ENCODE data around the gene APEH. TPM values are rescaled to one million over a fixed set of nuclear protein-coding genes. Genes with fewer than 3 reads are reported as not detected.

APEH gene
- total RNA-seq, 4 donors from 2014 or later: 46.7 to 60.8 (median 55.0) TPM

DNA sequence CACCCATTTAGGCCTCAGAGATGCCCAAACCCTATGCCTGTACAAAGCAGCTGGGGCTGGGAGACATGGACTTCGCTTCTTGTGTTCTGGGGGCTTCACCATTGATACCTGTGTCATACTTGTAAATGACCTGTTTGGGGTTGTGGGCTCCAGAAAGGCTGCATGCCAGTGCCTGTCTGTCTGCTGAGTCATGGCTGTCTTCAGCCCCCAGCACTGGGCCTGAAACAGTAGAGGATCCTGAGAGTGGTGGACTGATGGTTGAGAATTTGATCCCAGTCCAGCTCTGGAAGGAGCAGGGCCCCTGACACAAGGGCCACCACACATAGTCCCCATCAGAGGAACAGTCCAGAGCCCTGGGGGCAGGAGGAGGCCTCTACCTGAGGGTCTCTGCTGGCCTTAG is 24.6 kb upstream of the APEH start:
- TF ChIP-seq, protein P1, sequence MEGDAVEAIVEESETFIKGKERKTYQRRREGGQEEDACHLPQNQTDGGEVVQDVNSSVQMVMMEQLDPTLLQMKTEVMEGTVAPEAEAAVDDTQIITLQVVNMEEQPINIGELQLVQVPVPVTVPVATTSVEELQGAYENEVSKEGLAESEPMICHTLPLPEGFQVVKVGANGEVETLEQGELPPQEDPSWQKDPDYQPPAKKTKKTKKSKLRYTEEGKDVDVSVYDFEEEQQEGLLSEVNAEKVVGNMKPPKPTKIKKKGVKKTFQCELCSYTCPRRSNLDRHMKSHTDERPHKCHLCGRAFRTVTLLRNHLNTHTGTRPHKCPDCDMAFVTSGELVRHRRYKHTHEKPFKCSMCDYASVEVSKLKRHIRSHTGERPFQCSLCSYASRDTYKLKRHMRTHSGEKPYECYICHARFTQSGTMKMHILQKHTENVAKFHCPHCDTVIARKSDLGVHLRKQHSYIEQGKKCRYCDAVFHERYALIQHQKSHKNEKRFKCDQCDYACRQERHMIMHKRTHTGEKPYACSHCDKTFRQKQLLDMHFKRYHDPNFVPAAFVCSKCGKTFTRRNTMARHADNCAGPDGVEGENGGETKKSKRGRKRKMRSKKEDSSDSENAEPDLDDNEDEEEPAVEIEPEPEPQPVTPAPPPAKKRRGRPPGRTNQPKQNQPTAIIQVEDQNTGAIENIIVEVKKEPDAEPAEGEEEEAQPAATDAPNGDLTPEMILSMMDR (IDR thresholded peaks at IDR 0.05): no peak
- ATAC-seq (ENCODE audit: low FRiP score) (no peak), DNase-seq (ENCODE audit: low spot score) (no peak)

DNA sequence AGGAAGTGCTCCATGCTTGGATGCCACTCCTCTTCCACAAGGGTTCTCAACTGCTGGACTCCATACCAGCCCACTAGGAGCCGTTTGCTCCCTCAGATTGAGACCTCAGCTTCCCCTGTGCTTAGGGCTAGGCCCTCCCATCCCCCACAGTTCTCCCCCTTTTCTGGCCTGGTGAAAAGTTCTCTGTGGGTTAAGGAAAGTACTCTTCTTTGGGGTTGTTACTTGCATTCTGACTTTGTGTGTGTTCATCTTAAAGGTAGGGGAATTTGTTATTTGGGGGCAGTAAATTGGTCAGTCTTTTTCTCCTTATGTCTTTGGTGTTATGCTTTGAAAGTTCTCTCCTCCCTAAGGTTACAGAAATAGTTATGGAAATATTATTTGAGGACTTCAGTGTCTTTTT is 24.0 kb upstream of the APEH start:
- TF ChIP-seq, protein P1 (IDR thresholded peaks at IDR 0.05): no peak
- ATAC-seq (ENCODE audit: low FRiP score) (no peak), DNase-seq (ENCODE audit: low spot score) (no peak)

DNA sequence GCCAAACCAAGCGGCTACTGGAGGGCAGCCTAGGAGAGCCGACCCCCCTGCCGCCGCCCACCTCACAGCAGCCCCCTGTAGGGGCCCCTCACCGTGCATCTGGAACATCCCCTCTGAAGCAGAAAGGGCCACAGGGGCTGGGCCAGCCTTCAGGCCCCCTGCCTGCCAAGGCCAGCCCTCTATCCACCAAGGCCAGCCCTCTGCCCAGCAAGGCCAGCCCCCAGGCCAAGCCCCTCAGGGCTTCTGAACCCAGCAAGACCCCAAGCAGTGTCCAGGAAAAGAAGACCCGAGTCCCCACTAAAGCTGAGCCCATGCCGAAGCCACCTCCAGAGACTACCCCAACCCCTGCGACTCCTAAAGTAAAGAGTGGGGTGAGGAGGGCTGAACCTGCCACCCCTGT is 23.5 kb upstream of the APEH start:
- TF ChIP-seq, protein P1 (IDR thresholded peaks at IDR 0.05): no peak
- ATAC-seq (ENCODE audit: low FRiP score) (no peak), DNase-seq (ENCODE audit: low spot score) (no peak)

DNA sequence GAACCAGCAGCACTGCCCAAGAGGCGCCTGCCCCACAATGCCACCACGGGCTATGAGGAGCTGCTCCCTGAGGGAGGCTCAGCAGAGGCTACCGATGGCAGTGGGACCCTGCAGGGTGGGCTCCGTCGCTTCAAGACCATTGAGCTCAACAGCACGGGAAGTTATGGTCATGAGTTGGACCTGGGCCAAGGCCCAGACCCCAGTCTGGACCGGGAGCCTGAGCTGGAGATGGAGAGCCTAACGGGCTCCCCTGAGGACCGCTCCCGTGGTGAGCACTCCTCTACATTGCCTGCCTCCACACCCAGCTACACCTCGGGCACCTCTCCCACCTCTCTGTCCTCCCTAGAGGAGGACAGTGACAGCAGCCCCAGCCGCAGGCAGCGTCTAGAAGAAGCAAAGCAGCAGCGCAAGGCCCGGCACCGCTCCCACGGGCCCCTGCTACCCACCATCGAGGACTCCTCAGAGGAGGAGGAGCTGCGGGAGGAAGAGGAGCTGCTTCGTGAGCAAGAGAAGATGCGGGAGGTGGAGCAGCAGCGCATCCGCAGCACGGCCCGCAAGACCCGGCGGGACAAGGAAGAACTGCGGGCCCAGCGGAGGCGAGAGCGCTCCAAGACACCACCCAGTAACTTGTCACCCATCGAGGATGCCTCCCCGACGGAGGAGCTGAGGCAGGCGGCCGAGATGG is 21.8 kb upstream of the APEH start:
- TF ChIP-seq, protein P1 (IDR thresholded peaks at IDR 0.05): no peak
- ATAC-seq (ENCODE audit: low FRiP score) (no peak), DNase-seq (ENCODE audit: low spot score) (no peak)

DNA sequence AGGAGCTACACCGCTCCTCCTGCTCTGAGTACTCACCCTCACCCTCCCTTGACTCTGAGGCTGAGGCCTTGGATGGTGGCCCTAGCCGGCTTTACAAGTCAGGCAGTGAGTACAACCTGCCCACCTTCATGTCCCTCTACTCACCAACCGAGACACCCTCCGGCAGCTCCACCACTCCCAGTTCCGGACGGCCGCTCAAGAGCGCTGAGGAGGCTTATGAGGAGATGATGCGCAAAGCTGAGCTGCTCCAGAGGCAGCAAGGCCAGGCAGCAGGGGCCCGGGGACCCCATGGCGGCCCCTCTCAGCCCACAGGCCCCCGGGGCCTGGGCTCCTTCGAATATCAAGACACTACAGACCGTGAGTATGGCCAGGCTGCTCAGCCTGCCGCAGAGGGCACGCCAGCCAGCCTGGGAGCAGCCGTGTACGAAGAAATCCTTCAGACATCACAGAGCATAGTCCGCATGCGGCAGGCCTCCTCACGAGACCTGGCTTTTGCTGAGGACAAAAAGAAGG is 21.2 kb upstream of the APEH start:
- no peak for DNase-seq (ENCODE audit: low spot score)
- no peak for ATAC-seq (ENCODE audit: low FRiP score)
- TF ChIP-seq, protein P1 (IDR thresholded peaks at IDR 0.05): no peak

DNA sequence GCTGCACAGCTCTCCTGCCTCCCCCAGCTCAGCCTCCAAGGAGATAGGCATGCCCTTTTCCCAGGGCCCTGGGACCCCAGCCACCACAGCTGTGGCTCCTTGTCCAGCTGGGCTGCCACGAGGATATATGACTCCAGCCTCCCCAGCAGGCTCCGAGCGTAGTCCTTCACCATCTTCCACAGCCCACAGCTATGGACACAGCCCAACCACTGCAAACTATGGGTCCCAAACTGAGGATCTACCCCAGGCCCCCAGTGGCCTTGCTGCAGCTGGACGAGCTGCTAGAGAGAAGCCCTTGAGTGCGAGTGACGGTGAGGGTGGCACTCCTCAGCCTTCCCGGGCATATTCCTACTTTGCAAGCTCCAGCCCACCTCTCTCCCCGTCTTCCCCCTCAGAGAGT is 20.5 kb upstream of the APEH start:
- TF ChIP-seq, protein P1 (IDR thresholded peaks at IDR 0.05): no peak
- no peak for DNase-seq (ENCODE audit: low spot score)
- ATAC-seq (ENCODE audit: low FRiP score): no peak

DNA sequence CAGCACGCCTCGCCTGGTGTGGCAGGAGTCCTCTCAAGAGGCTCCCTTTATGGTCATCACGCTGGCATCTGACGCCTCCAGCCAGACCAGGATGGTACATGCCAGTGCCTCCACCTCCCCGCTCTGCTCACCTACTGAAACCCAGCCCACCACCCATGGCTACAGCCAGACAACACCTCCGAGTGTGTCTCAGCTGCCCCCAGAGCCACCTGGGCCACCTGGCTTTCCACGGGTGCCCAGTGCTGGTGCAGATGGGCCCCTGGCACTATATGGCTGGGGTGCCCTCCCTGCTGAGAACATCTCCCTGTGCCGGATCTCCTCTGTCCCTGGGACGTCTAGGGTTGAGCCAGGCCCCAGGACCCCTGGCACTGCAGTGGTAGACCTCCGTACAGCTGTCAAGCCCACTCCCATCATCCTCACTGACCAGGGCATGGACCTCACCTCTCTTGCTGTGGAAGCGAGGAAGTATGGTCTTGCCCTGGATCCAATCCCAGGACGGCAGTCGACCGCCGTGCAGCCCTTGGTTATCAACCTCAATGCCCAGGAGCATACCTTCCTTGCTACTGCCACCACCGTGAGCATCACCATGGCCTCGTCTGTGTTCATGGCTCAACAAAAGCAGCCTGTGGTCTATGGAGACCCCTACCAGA is 19.9 kb upstream of the APEH start:
- ATAC-seq (ENCODE audit: low FRiP score) (no peak), DNase-seq (ENCODE audit: low spot score) (no peak)
- TF ChIP-seq, protein P1 (IDR thresholded peaks at IDR 0.05): no peak

Measured in omental fat pad (tissue), 4 donors.